Testis (tissue), 2 donors: ENCODE data around the gene ABCA4.

Experiments used
- POLR2A ChIP-seq: fragments of 450-650 bp; IDR thresholded peaks from one replicate; pipeline ENCODE4 v1.6.1; 2017; ENCODE audit warnings: antibody characterized with exemption, mild to moderate bottlenecking, moderate library complexity
- TF ChIP-seq, protein P1 (sequence below), 3 experiments: fragments of 450-650 bp in 2 of 3; fragments of 200-600 bp in 1 of 3; sonication (generic) in 1 of 3; IDR thresholded peaks; one replicate each; pipeline ENCODE4 v1.5.1; 2016 to 2019; ENCODE audit warnings: antibody characterized with exemption in 3 of 3, mild to moderate bottlenecking in 2 of 3, moderate library complexity in 1 of 3

- TF ChIP-seq POLR2A, result no peak
- TF ChIP-seq, protein P1, sequence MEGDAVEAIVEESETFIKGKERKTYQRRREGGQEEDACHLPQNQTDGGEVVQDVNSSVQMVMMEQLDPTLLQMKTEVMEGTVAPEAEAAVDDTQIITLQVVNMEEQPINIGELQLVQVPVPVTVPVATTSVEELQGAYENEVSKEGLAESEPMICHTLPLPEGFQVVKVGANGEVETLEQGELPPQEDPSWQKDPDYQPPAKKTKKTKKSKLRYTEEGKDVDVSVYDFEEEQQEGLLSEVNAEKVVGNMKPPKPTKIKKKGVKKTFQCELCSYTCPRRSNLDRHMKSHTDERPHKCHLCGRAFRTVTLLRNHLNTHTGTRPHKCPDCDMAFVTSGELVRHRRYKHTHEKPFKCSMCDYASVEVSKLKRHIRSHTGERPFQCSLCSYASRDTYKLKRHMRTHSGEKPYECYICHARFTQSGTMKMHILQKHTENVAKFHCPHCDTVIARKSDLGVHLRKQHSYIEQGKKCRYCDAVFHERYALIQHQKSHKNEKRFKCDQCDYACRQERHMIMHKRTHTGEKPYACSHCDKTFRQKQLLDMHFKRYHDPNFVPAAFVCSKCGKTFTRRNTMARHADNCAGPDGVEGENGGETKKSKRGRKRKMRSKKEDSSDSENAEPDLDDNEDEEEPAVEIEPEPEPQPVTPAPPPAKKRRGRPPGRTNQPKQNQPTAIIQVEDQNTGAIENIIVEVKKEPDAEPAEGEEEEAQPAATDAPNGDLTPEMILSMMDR (IDR thresholded peaks at IDR 0.05), result no peak
Measured at GRCh38 chr1:94093996-94094395, 27.0 kb downstream of the ABCA4 start.
